ENCODE results near the gene CDIP1. TPM values are rescaled to one million over a fixed set of nuclear protein-coding genes. Genes with fewer than 3 reads are reported as not detected.

The CDIP1 gene
- total and polyA plus RNA-seq, 9 of the 15 experiments (the other 6 are each of a cell fraction or from before 2014, with no cell fraction given): 0.29 TPM; not detected in 8

DNA sequence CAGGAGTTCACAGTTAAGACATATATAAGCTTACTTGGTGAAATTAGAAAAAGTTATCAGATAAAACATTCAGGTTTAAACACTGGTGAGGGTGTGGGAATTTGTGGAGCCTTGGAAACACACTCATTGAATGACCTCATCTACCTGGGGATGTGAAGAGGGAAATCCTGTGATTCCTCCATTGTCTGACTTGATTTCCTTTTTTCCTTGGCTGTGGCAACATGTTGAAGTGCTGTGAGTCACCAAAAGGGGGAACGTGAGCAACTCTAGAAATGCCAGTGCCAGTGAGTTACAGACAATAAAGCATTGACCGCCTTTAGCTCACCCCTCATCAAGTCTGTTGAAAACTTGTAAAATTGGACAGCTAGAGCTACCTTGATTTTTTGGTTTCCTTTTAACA is 60.6 kb downstream of the CDIP1 start:
- peak overlapping the region; percentile 79; the same call in 1 of the 2 replicates for H3K4me3 ChIP-seq
- peak overlapping the region; percentile 97; the same call in 1 of the 2 replicates for H3K4me2 ChIP-seq (ENCODE audit: insufficient read depth, low read length)
- peaks cover 7% of the 10 kb centered on the region for H3K9me1 ChIP-seq (ENCODE audit: control insufficient read depth, insufficient read depth, low read length)
- BruUV-seq (replicated peaks): no TSS peak
- no peak for FAIRE-seq
- intact Hi-C loops (cut with micrococcal nuclease) (no loop called here), in situ Hi-C loops (cut with MboI) (no loop called here)
- no peak for ATAC-seq
- H3K79me2 ChIP-seq (ENCODE audit: control insufficient read depth, insufficient read depth, low read length): peaks cover 78% of the 10 kb centered on the region
- 54% methylated on average over 2 of the region's 2 CpGs for WGBS (ENCODE audit: insufficient coverage, low coverage, missing lambda C conversion rate)
- peaks cover 10 to 35% of the 10 kb centered on the region in 2 experiments; a peak in 4 of 5 replicates for H3K4me1 ChIP-seq (replicated peaks in 1 of 2; ENCODE audit: control insufficient read depth in 2 of 2, insufficient read depth in 2 of 2, low read length in 2 of 2)
- no peak overlapping the region for H2AFZ ChIP-seq (ENCODE audit: low read depth, low read length)
- ChIA-PET CTCF (ENCODE audit: low intra/inter-chr PET ratio) (interaction anchor here (0.6 kb wide), 1 partner anchor 70 kb away, joined by 3 read pairs; no protein-coding TSS in a partner anchor), POLR2A (interaction anchor here (0.7 to 2.7 kb wide), 3 partner anchors 9 to 29 kb away, joined by 3 to 18 read pairs (median 6); no protein-coding TSS in a partner anchor)
- H3K27me3 ChIP-seq (ENCODE audit: control insufficient read depth in 2 of 2, insufficient read depth in 2 of 2, low read length in 2 of 2): no peaks in the 10 kb centered on the region
- 0 out of 4 replicates have a peak overlapping the region, but pooled peaks of 1 of the 2 experiments have one; percentile 14 for H3K9ac ChIP-seq (ENCODE audit: insufficient read depth in 1 of 2, low read depth in 2 of 2, low read length in 2 of 2)
- peaks cover 15% of the 10 kb centered on the region for H3K36me3 ChIP-seq (ENCODE audit: control insufficient read depth, insufficient read depth, low read length)
- DNase-seq (ENCODE audit: extremely low read depth in 1 of 4, low spot score in 3 of 4): no peak
- no peaks in the 10 kb centered on the region for H4K20me1 ChIP-seq (replicated peaks; ENCODE audit: control insufficient read depth, insufficient read depth, low read length)
- H3K27ac ChIP-seq (ENCODE audit: extremely low read depth, low read depth, low read length): no peak overlapping the region
- TF ChIP-seq, protein P1, sequence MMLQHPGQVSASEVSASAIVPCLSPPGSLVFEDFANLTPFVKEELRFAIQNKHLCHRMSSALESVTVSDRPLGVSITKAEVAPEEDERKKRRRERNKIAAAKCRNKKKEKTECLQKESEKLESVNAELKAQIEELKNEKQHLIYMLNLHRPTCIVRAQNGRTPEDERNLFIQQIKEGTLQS (IDR thresholded peaks at IDR 0.05): peak; percentile 58
- TF ChIP-seq, protein P1 (CRISPR knock-in tag; conservative IDR thresholded peaks at IDR 0.05): no peak
- TF ChIP-seq MIER1 (IDR thresholded peaks at IDR 0.05; ENCODE audit: low read depth) (no peak), THAP7 (CRISPR knock-in tag; IDR thresholded peaks at IDR 0.05) (no peak), ARID2 (IDR thresholded peaks at IDR 0.05) (no peak), THAP12 (CRISPR knock-in tag; IDR thresholded peaks at IDR 0.05) (no peak), NRF1 (conservative IDR thresholded peaks at IDR 0.05 in 1 of 2, IDR thresholded peaks at IDR 0.05 in 1 of 2) (peak in 1 of 2 experiments; percentile 24; a peak in 1 of 4 replicates), KAT7 (CRISPR knock-in tag; IDR thresholded peaks at IDR 0.05; ENCODE audit: borderline replicate concordance) (no peak), PCBP1 (IDR thresholded peaks at IDR 0.05; ENCODE audit: low read depth, low read length, poor library complexity, severe bottlenecking) (no peak)
- TF ChIP-seq, protein P2, sequence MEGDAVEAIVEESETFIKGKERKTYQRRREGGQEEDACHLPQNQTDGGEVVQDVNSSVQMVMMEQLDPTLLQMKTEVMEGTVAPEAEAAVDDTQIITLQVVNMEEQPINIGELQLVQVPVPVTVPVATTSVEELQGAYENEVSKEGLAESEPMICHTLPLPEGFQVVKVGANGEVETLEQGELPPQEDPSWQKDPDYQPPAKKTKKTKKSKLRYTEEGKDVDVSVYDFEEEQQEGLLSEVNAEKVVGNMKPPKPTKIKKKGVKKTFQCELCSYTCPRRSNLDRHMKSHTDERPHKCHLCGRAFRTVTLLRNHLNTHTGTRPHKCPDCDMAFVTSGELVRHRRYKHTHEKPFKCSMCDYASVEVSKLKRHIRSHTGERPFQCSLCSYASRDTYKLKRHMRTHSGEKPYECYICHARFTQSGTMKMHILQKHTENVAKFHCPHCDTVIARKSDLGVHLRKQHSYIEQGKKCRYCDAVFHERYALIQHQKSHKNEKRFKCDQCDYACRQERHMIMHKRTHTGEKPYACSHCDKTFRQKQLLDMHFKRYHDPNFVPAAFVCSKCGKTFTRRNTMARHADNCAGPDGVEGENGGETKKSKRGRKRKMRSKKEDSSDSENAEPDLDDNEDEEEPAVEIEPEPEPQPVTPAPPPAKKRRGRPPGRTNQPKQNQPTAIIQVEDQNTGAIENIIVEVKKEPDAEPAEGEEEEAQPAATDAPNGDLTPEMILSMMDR (IDR thresholded peaks at IDR 0.05 in 2 of 3, conservative IDR thresholded peaks at IDR 0.05 in 1 of 3; ENCODE audit: insufficient read depth in 2 of 3, low read depth in 1 of 3, low read length in 3 of 3): peak; percentile 12 to 21 (median 14); a peak in 2 of 6 replicates
- TF ChIP-seq, protein P3, sequence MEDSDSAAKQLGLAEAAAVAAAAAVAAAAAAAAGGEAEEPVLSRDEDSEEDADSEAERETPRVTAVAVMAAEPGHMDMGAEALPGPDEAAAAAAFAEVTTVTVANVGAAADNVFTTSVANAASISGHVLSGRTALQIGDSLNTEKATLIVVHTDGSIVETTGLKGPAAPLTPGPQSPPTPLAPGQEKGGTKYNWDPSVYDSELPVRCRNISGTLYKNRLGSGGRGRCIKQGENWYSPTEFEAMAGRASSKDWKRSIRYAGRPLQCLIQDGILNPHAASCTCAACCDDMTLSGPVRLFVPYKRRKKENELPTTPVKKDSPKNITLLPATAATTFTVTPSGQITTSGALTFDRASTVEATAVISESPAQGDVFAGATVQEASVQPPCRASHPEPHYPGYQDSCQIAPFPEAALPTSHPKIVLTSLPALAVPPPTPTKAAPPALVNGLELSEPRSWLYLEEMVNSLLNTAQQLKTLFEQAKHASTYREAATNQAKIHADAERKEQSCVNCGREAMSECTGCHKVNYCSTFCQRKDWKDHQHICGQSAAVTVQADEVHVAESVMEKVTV (CRISPR knock-in tag; IDR thresholded peaks at IDR 0.05): no peak
- H3K9me3 ChIP-seq (replicated peaks; ENCODE audit: control insufficient read depth, insufficient read depth, low read depth, low read length): no peaks in the 10 kb centered on the region
